ENCODE measurements around the gene TNFSF18.

DNA sequence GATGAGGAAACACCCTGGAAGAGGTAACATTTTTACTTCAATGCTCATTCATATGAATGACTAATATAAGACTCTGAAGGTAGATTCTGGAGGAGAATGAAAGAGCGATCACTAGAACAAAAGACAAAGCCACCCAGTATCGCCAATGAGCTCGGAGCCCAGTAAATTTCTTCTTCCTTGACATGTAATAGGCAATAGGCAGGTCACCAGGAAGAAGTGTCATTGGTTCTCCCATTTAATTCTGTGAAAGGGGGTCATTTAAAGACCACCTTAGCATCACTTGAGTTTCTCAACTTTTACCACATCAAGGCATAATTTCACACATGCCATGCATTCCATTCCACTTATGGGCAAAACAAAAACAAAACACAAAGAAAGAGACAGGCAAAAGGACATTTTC, 7.9 kb downstream of the TNFSF18 start:
- TF ChIP-seq POLR2AphosphoS5 (IDR thresholded peaks at IDR 0.05), result no peak
- TF ChIP-seq, protein P1, sequence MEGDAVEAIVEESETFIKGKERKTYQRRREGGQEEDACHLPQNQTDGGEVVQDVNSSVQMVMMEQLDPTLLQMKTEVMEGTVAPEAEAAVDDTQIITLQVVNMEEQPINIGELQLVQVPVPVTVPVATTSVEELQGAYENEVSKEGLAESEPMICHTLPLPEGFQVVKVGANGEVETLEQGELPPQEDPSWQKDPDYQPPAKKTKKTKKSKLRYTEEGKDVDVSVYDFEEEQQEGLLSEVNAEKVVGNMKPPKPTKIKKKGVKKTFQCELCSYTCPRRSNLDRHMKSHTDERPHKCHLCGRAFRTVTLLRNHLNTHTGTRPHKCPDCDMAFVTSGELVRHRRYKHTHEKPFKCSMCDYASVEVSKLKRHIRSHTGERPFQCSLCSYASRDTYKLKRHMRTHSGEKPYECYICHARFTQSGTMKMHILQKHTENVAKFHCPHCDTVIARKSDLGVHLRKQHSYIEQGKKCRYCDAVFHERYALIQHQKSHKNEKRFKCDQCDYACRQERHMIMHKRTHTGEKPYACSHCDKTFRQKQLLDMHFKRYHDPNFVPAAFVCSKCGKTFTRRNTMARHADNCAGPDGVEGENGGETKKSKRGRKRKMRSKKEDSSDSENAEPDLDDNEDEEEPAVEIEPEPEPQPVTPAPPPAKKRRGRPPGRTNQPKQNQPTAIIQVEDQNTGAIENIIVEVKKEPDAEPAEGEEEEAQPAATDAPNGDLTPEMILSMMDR (IDR thresholded peaks at IDR 0.05), result no peak
- no peak for TF ChIP-seq POLR2A (IDR thresholded peaks at IDR 0.05)
